ENCODE results near the gene ANKRD40.

- TF ChIP-seq GATA2 (IDR thresholded peaks at IDR 0.05; ENCODE audit: low read depth, low read length) (no peak), GATA3 (IDR thresholded peaks at IDR 0.05; ENCODE audit: low read depth, low read length) (no peak)
Observed at GRCh38 chr17:50653738-50654137, 54.0 kb downstream of the ANKRD40 start.
